ENCODE measurements around the gene COMT. TPM values are rescaled to one million over a fixed set of nuclear protein-coding genes. Genes with fewer than 3 reads are reported as not detected.

COMT gene
- total RNA-seq, 3 donors from 2014 or later (not counting 1 experiment from before 2014, with no cell fraction given), result 37.5 to 56.2 (median 38.2) TPM

DNA sequence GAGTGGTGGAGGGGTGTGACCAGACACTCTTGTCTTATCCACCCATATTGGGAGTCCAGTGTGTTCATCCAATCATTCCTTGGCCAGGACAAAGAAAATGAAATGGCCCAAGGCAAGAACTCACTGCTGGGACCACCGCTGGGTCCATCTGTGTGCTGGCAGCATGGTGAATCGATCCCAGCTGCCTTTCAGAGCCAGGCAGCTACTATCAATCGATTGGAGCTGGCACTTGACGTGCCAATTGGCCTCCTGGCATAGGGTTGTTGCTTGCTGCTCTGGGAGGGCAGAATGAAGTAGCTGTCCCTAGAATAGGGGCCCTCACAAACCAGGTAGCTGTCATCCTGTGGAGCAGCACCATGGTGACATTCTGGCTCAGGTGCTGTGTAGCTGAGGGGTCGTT, 76.4 kb downstream of the COMT start:
- Histone ChIP-seq H3K9me3 (ENCODE audit: control insufficient read depth, insufficient read depth, low read length) (no peaks in the 10 kb centered on the region), H3K27me3 (ENCODE audit: control insufficient read depth, insufficient read depth, low read length) (no peaks in the 10 kb centered on the region), H3K4me3 (ENCODE audit: low read length) (no peak overlapping the region), H3K4me1 (ENCODE audit: control insufficient read depth, insufficient read depth, low read length) (peaks cover 52% of the 10 kb centered on the region), H3K27ac (ENCODE audit: low read length) (no peak overlapping the region), H3K36me3 (ENCODE audit: control insufficient read depth, insufficient read depth, low read length) (no peaks in the 10 kb centered on the region)
- no peak for TF ChIP-seq CTCF (IDR thresholded peaks at IDR 0.05)
- ATAC-seq, result no peak
- H3K36me3 Mint-ChIP-seq, result no peaks in the 10 kb centered on the region
- no peaks in the 10 kb centered on the region for H3K27me3 Mint-ChIP-seq (ENCODE audit: low read depth in 2 of 2)
- no peaks in the 10 kb centered on the region for H3K9me3 Mint-ChIP-seq
- H3K27ac Mint-ChIP-seq, result no peak overlapping the region
- peaks cover 25 to 43% of the 10 kb centered on the region in 2 donors for H3K4me1 Mint-ChIP-seq
- peak overlapping the region; percentile 92 for H3K4me3 Mint-ChIP-seq
- intact Hi-C loops (cut with micrococcal nuclease), result no loop called here
- no peak for DNase-seq
- 92% methylated on average over 5 of the region's 5 CpGs for WGBS (ENCODE audit: insufficient coverage)

Other genes with a start within 250 kb of the COMT start
- gene SEPTIN5, start 227.3 kb upstream of the COMT start, total RNA-seq, result 1 to 10 TPM in 2 of 3 donors, under 1 TPM in 1; 0.52 to 4.5 (median 1.9) TPM
- 1 to 10 TPM in 2 of 3 donors, under 1 TPM in 1; 0.39 to 7.8 (median 4.2) TPM for gene GP1BB, start 218.2 kb upstream of the COMT start, total RNA-seq
- 1 to 10 TPM; 2.0 to 4.6 (median 3.2) TPM for gene TBX1, start 181.0 kb upstream of the COMT start, total RNA-seq
- 1 to 10 TPM; 5.1 to 5.3 (median 5.3) TPM for gene GNB1L, start 86.9 kb upstream of the COMT start, total RNA-seq
- 10 to 100 TPM in 2 of 3 donors, 1 to 10 TPM in 1; 6.4 to 12.5 (median 11.7) TPM for gene RTL10, start 86.9 kb upstream of the COMT start, total RNA-seq
- gene TXNRD2, start within 50 bp of the COMT start, total RNA-seq, result 10 to 100 TPM; 23.5 to 37.3 (median 24.4) TPM
- gene ARVCF, start 75.1 kb downstream of the COMT start, total RNA-seq, result 10 to 100 TPM; 37.8 to 62.0 (median 38.7) TPM
- gene TANGO2, start 79.3 kb downstream of the COMT start, total RNA-seq, result 10 to 100 TPM; 33.3 to 53.0 (median 46.2) TPM
- 10 to 100 TPM; 45.3 to 64.7 (median 64.0) TPM for gene DGCR8, start 138.5 kb downstream of the COMT start, total RNA-seq
- 10 to 100 TPM; 54.0 to 61.0 (median 56.3) TPM for gene RANBP1, start 174.3 kb downstream of the COMT start, total RNA-seq
- gene TRMT2A, start 175.5 kb downstream of the COMT start, total RNA-seq, result 100 to 1,000 TPM in 1 of 3 donors, 10 to 100 TPM in 2; 86.4 to 104 (median 86.5) TPM
- gene ZDHHC8, start 190.0 kb downstream of the COMT start, total RNA-seq, result 10 to 100 TPM; 64.0 to 75.6 (median 65.3) TPM
- gene CCDC188, start 209.3 kb downstream of the COMT start, total RNA-seq, result under 1 TPM in 1 of 3 donors, not detected in 2; 0.64 TPM